ENCODE measurements around the gene CLASRP. TPM values are rescaled to one million over a fixed set of nuclear protein-coding genes. Genes with fewer than 3 reads are reported as not detected.

The CLASRP gene
- total RNA-seq, 2 donors from 2014 or later, result 153 to 163 TPM

DNA sequence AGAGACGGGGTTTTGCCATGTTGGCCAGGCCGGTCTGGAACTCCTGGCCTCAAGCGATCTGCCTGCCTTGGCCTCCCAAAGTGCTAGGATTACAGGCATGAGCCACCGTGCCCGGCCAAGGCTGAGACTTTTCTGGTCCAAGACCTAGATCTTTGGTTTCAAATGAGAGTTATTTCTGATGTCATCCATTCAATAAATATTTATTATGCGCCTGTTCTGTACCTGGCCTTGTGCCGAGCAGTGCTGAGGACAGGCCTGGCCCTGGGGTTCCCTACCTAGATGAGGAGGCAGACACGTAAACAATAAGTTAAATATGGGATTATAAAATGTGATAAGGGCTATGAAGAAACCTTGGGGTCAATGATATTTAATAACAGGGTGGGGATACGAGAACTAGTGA lies 33.1 kb upstream of the CLASRP start:
- Mint-ChIP-seq H3K4me3 (no peak overlapping the region), H3K27me3 (no peaks in the 10 kb centered on the region), H3K4me1 (peaks cover 25% of the 10 kb centered on the region), H3K27ac (peak overlapping the region; percentile 61), H3K36me3 (ENCODE audit: low read depth) (no peaks in the 10 kb centered on the region)
- no peaks in the 10 kb centered on the region for H3K9me3 ChIP-seq (ENCODE audit: control insufficient read depth, low read length, poor library complexity, severe bottlenecking)
- DNase-seq, result no peak
- no peak for ATAC-seq

GRCh38 chr19:45008552-45008951 lies 30.3 kb upstream of the CLASRP start:
- DNase-seq, result no peak
- H3K36me3 Mint-ChIP-seq (ENCODE audit: low read depth), result no peaks in the 10 kb centered on the region
- H3K27me3 Mint-ChIP-seq, result no peaks in the 10 kb centered on the region

DNA sequence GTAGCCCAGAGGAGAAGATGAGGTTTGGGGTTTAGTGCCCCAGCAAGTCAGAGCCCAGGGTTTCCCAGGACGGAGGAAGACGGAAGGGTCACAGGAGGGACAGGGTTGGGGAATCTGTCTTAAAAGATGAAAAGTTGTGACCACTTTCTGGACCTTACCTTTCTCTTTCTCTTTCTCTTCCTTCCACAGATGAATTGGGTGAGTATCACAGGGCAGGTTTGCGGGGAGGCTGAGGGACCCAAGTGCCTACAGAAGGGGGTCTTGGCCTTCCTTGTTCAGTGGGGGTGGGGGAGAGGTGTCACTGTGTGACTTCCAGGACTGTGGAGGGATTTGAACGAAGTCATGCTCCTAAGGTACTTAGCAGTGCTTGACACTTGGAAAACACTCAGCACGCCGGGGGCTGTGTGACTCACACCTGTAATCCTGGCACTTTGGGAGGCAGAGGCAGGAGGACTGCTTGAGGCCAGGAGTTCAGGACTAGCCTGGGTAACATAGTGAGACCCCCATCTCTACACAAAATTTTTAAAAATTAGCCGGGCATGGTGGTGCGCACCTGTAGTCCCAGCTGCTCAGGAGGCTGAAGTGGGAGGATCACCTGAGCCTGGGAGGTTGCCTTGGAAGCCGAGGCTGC lies 29.1 kb upstream of the CLASRP start:
- H3K9me3 ChIP-seq (ENCODE audit: control insufficient read depth, low read length, poor library complexity, severe bottlenecking), result no peaks in the 10 kb centered on the region
- DNase-seq (no peak), ATAC-seq (no peak)
- Mint-ChIP-seq H3K36me3 (ENCODE audit: low read depth) (no peaks in the 10 kb centered on the region), H3K4me3 (peak overlapping the region; percentile 66), H3K27me3 (no peaks in the 10 kb centered on the region), H3K27ac (peak overlapping the region; percentile 89), H3K4me1 (peaks cover 10% of the 10 kb centered on the region)

More at GRCh38 chr19:45008552-45008951, 30.3 kb upstream of the CLASRP start:
- no peaks in the 10 kb centered on the region for H3K9me3 ChIP-seq (ENCODE audit: control insufficient read depth, low read length, poor library complexity, severe bottlenecking)
- peaks cover 10% of the 10 kb centered on the region for H3K4me1 Mint-ChIP-seq
- H3K27ac Mint-ChIP-seq, result peak overlapping the region; percentile 89
- peak; percentile 8 for ATAC-seq
- H3K4me3 Mint-ChIP-seq, result peak overlapping the region; percentile 63

DNA sequence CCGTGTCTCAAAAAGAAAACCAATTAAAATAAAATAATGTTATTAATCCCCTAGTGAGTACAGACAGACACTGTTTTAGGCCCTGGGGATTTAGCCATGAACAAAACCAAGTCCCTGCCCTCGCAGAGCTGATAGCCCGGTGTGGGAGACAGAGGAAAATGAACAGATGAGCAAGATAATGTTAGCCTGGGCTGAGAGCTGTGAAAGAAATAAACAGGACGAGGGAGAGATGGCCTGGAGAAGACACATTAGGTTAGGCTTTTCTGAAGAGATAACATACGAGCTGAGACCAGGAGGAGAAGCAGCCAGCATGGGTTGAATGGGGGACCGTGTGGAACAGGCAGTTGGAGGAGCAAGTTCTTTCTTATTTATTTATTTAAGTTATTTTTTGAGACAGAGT lies 28.5 kb upstream of the CLASRP start:
- H3K36me3 Mint-ChIP-seq (ENCODE audit: low read depth), result no peaks in the 10 kb centered on the region
- DNase-seq, result no peak
- peaks cover 10% of the 10 kb centered on the region for H3K4me1 Mint-ChIP-seq
- H3K27me3 Mint-ChIP-seq, result no peaks in the 10 kb centered on the region
- peak overlapping the region; percentile 56 for H3K4me3 Mint-ChIP-seq
- peak overlapping the region; percentile 89 for H3K27ac Mint-ChIP-seq
- ATAC-seq, result no peak
- H3K9me3 ChIP-seq (ENCODE audit: control insufficient read depth, low read length, poor library complexity, severe bottlenecking), result no peaks in the 10 kb centered on the region

- peak overlapping the region; percentile 6 for H3K27ac Mint-ChIP-seq
- no peaks in the 10 kb centered on the region for H3K36me3 Mint-ChIP-seq (ENCODE audit: low read depth)
- peaks cover 13% of the 10 kb centered on the region for H3K4me1 Mint-ChIP-seq
- ATAC-seq (no peak), DNase-seq (no peak)
- H3K27me3 Mint-ChIP-seq, result no peaks in the 10 kb centered on the region
- no peak overlapping the region for H3K4me3 Mint-ChIP-seq
- no peaks in the 10 kb centered on the region for H3K9me3 ChIP-seq (ENCODE audit: control insufficient read depth, low read length, poor library complexity, severe bottlenecking)
These were observed 26.9 kb upstream of the CLASRP start for GRCh38 chr19:45011959-45012358.

- DNase-seq (peak; percentile 65 to 78 (median 71)), ATAC-seq (peak; percentile 89)
- H3K4me1 Mint-ChIP-seq, result peaks cover 13% of the 10 kb centered on the region
- H3K27me3 Mint-ChIP-seq, result no peaks in the 10 kb centered on the region
- H3K4me3 Mint-ChIP-seq, result peak overlapping the region; percentile 89
- peak overlapping the region; percentile 97 for H3K27ac Mint-ChIP-seq
- H3K9me3 ChIP-seq (ENCODE audit: control insufficient read depth, low read length, poor library complexity, severe bottlenecking), result no peaks in the 10 kb centered on the region
- no peaks in the 10 kb centered on the region for H3K36me3 Mint-ChIP-seq (ENCODE audit: low read depth)
These were observed 22.2 kb upstream of the CLASRP start for GRCh38 chr19:45016388-45017314.

- Mint-ChIP-seq H3K27me3 (no peaks in the 10 kb centered on the region), H3K36me3 (ENCODE audit: low read depth) (no peaks in the 10 kb centered on the region), H3K4me1 (peaks cover 13% of the 10 kb centered on the region), H3K27ac (no peak overlapping the region), H3K4me3 (peak overlapping the region; percentile 21)
- no peak for DNase-seq
- H3K9me3 ChIP-seq (ENCODE audit: control insufficient read depth, low read length, poor library complexity, severe bottlenecking), result no peaks in the 10 kb centered on the region
- ATAC-seq, result no peak
These were observed 19.7 kb upstream of the CLASRP start for GRCh38 chr19:45019187-45019586.

GRCh38 chr19:45020071-45020470 lies 18.8 kb upstream of the CLASRP start:
- ATAC-seq (no peak), DNase-seq (no peak)
- H3K9me3 ChIP-seq (ENCODE audit: control insufficient read depth, low read length, poor library complexity, severe bottlenecking), result no peaks in the 10 kb centered on the region
- no peak overlapping the region for H3K4me3 Mint-ChIP-seq
- no peaks in the 10 kb centered on the region for H3K27me3 Mint-ChIP-seq
- H3K36me3 Mint-ChIP-seq (ENCODE audit: low read depth), result no peaks in the 10 kb centered on the region
- peak overlapping the region; percentile 84 for H3K27ac Mint-ChIP-seq
- H3K4me1 Mint-ChIP-seq, result peaks cover 13% of the 10 kb centered on the region

- DNase-seq (no peak), ATAC-seq (no peak)
- H3K4me3 Mint-ChIP-seq, result peak overlapping the region; percentile 66
- no peaks in the 10 kb centered on the region for H3K9me3 ChIP-seq (ENCODE audit: control insufficient read depth, low read length, poor library complexity, severe bottlenecking)
- peaks cover 7% of the 10 kb centered on the region for H3K4me1 Mint-ChIP-seq
- peak overlapping the region; percentile 86 for H3K27ac Mint-ChIP-seq
- H3K27me3 Mint-ChIP-seq, result no peaks in the 10 kb centered on the region
- no peaks in the 10 kb centered on the region for H3K36me3 Mint-ChIP-seq (ENCODE audit: low read depth)
These were observed 16.9 kb upstream of the CLASRP start for GRCh38 chr19:45021971-45022370.

GRCh38 chr19:45023048-45023447 lies 15.8 kb upstream of the CLASRP start:
- H3K36me3 Mint-ChIP-seq (ENCODE audit: low read depth), result no peaks in the 10 kb centered on the region
- no peak overlapping the region for H3K4me3 Mint-ChIP-seq
- ATAC-seq (no peak), DNase-seq (no peak)
- H3K4me1 Mint-ChIP-seq, result peaks cover 8% of the 10 kb centered on the region
- no peaks in the 10 kb centered on the region for H3K9me3 ChIP-seq (ENCODE audit: control insufficient read depth, low read length, poor library complexity, severe bottlenecking)
- peak overlapping the region; percentile 86 for H3K27ac Mint-ChIP-seq
- no peaks in the 10 kb centered on the region for H3K27me3 Mint-ChIP-seq

- Mint-ChIP-seq H3K27ac (peak overlapping the region; percentile 87), H3K4me1 (peaks cover 3% of the 10 kb centered on the region), H3K27me3 (no peaks in the 10 kb centered on the region), H3K4me3 (peak overlapping the region; percentile 49), H3K36me3 (ENCODE audit: low read depth) (no peaks in the 10 kb centered on the region)
- DNase-seq (no peak), ATAC-seq (no peak)
- H3K9me3 ChIP-seq (ENCODE audit: control insufficient read depth, low read length, poor library complexity, severe bottlenecking), result no peaks in the 10 kb centered on the region
These were observed 13.6 kb upstream of the CLASRP start for GRCh38 chr19:45025264-45025663.

DNA sequence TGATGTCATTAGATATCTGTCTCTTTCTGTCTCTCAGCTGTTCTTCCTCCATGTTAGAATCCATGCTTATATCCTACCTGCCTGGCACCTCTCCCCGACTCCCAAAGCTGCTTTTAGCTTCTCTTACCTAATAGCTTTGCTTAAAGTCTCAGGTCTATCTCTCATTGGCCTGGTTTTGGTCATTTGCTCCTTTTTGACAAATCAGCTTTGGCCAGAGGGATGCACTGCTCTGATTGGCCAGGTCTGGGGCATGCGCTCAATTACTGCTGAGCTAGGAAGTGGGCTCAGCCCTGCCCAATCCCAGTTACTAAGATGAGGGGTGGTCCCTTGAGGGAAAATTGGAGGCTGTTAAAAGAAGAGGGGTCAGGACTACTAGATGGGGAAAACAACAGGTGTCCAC lies 11.5 kb upstream of the CLASRP start:
- Mint-ChIP-seq H3K27me3 (no peaks in the 10 kb centered on the region), H3K27ac (peak overlapping the region; percentile 87), H3K4me1 (peaks cover 3% of the 10 kb centered on the region), H3K4me3 (peak overlapping the region; percentile 15), H3K36me3 (ENCODE audit: low read depth) (no peaks in the 10 kb centered on the region)
- ATAC-seq (no peak), DNase-seq (no peak)
- H3K9me3 ChIP-seq (ENCODE audit: control insufficient read depth, low read length, poor library complexity, severe bottlenecking), result no peaks in the 10 kb centered on the region

- Mint-ChIP-seq H3K4me1 (peaks cover 6% of the 10 kb centered on the region), H3K27me3 (no peaks in the 10 kb centered on the region), H3K4me3 (no peak overlapping the region), H3K36me3 (ENCODE audit: low read depth) (peaks cover 5% of the 10 kb centered on the region), H3K27ac (no peak overlapping the region)
- no peaks in the 10 kb centered on the region for H3K9me3 ChIP-seq (ENCODE audit: control insufficient read depth, low read length, poor library complexity, severe bottlenecking)
- DNase-seq, result no peak
- no peak for ATAC-seq
These were observed 8.0 kb upstream of the CLASRP start for GRCh38 chr19:45030825-45031224.
